Mucosa of gallbladder (tissue), 1 donor: Measurements from ENCODE around the gene CHTOP. TPM values are rescaled to one million over a fixed set of nuclear protein-coding genes. Genes with fewer than 3 reads are reported as not detected.
"Not testable (repeated sequence)": the region's sequence is repeated elsewhere in the genome, so short reads cannot be mapped to it uniquely, and the experiment has no call there.

Experiments
- DNase-seq: peaks from one replicate; pipeline ENCODE4 v3.0.0-alpha.2; 2020; ENCODE audit warnings: low spot score
- total RNA-seq: library from RNA; stranded (reverse); gene quantifications from one replicate; pipeline ENCODE4 v1.2.1, GENCODE V29; 2021
- donor health status: DM: no; HTN: no; CAD: no.

The CHTOP gene
- total RNA-seq, 1 donor from 2014 or later = 69.4 TPM

DNA sequence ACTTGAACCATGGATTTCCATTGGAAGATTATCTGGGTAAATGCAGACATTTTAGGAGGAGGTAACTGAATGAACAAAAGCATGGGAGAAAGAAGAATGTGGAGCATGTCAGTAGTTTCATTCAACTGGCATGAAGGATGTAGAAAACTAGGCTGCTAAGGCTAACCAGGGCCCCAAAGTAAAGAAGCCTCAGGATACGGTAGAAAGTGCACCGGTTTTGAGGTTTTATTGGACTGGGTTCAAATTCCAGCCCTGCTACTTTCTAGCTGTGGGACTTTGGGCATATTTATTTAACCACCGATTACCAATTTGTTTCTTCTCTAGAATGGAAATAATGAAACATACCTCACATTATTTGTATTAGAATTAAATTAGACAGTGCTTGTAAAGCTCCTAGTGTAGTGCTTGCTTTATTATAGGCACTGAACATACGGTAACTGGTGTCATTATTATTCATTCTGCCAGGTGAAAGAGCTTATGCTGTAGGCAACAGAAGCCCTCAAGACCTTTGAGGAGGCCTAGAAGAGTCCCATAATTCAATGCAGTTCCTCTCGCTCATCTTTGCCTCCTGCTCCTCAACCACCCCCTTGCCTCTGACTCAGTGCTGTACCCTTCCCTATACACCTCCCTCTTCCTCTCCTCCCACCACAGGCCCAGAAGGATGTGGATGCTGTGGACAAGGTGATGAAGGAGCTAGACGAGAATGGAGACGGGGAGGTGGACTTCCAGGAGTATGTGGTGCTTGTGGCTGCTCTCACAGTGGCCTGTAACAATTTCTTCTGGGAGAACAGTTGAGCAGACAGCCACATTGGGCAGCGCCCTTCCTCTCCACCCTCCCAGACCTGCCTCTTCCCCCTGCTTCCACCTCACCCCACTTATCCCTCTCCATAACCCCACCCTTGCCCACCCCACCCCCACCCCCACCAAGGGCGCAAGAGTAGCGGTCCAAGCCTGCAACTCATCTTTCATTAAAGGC is 2.5 kb upstream of the CHTOP start:
- DNase-seq = no peak

- DNase-seq = no peak
Observed at GRCh38 chr1:153633161-153633753, 609 bp upstream of the CHTOP start.

DNA sequence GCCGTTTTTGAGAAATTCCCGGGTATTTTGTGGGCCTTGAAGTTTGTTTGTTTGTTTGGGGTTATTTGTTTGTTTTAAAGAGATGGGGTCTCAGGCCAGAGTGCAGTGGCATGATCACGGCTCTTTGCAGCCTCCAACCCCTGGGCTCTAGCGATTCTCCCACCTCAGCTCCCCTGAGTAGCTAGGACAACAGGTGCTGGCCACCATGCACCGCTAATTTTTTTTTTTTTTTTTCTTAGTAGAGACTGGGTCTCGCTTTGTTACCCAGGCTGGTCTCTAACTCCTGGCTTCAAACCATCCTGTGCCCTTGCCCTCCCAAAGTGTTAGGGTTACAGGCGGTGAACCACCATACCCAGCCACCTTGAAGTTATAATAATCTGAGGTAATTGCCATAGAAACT is 2.0 kb downstream of the CHTOP start:
- no peak for DNase-seq

DNA sequence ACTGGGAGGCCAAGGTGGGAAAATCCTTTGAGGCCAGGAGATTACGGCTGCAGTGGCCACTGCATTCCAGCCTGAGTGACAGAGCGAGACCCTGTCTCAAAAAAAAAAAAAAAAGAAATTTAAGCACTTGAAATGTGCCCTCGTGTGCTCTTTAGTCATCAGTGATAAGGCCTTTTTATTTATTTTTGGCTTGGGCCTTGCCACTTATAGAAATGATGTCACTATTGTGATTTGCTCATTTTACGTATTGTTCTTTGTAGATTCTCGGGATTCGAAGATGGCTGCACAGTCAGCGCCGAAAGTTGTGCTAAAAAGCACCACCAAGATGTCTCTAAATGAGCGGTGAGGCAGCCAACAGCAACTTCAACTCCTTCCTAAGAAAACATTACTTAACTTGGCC is 2.4 kb downstream of the CHTOP start:
- no peak for DNase-seq

DNA sequence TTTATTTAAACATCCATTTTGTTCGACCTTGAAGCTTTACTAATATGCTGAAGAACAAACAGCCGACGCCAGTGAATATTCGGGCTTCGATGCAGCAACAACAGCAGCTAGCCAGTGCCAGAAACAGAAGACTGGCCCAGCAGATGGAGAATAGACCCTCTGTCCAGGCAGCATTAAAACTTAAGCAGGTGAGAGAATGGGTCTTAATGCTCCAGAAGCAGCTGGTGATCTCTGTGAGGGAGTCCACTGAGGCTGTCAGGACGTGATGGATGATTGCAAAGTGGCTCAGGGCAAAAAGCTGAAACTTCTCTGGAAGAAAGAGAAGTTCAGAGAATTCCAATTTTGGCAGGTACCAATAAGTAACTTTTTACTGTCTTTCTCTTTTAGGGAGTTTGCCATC is 4.4 kb downstream of the CHTOP start:
- DNase-seq = no peak

GRCh38 chr1:153639280-153639679 is 5.4 kb downstream of the CHTOP start:
- no peak for DNase-seq

- DNase-seq = not testable (repeated sequence)
Observed at GRCh38 chr1:153640213-153640612, 6.3 kb downstream of the CHTOP start.

DNA sequence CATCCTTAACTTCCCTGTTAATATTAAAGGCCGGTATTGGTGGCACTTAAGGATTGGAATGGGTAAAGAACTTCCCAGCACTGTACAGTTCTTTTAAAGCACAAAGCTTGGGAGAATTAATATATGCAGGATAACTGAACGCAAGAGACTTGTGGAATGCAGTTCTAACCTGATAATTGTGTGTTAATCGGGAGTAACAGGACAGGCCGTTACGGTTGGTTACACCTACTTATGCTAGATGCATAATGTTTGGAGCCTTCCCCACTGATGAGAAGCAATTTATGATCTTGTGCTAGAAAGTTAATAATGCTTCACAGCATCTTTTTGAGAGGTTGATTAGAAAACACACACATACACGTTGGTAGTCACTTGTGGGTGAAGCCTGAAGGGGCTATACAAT is 7.0 kb downstream of the CHTOP start:
- DNase-seq = no peak

GRCh38 chr1:153642161-153642560 is 8.3 kb downstream of the CHTOP start:
- no peak for DNase-seq

DNA sequence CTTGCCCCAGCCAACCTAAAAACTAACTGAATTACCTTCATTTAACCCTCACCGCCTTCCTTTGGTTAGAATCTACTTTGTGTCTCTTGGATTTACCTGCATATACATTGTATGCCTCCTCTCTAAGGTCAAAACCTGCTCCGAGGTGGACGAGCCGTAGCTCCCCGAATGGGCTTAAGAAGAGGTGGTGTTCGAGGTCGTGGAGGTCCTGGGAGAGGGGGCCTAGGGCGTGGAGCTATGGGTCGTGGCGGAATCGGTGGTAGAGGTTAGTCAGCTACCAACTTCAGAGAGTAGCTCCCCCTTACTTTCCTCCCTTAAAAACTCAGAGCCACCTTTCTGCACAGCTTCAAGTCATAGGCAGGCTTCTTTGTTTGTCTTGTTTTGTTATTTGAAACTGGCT is 9.2 kb downstream of the CHTOP start:
- no peak for DNase-seq

DNA sequence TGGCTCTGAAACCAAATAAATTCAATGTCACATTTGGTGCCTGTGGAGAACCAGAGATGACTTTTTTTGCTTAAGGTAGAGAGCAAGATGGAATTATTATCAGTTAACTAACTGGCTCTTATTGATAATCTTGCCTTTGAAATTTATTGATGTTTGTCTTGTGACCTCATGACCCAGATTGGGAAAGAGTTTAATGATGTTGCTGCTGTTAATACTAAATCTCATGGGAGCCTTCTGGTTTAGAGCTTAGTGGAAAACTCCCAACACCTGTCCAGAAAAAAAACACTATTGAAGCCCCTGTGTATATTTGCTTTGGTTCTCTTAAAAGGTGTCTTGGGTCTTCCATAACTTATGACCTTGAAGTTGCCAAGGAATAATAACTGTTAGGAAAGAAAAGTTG is 9.9 kb downstream of the CHTOP start:
- no peak for DNase-seq

DNA sequence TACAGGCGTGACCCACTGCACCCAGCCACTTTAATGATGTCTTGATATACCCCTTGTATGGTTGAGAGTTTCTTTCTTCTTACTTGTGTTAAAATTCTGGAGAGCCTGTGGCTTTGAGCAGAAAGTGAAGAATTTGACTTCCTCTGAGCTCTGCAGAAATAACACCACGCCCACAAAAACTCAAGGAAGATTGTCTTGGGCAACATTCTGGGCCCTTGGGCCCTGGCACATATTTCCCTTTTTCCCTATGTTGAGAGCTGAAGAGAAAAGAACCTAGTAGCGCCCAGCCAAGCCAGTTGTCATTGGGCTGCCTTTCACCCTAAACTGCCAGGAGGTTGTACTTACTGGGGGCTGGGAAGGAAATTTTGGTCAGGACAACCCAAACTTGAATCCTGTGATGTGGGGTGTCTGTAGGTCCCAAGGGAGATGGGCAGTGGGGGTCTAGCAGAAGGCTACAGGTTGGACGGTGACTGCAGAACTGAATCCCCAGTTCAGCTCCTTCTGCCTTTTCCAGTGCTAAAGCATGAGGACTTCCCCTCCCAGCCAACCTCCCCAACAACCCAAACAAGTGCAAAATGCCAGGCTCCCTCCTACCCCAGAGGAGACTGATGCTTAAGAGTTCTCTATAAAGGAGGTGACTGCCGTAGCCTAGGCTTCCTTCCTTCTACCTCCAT is 12.9 kb downstream of the CHTOP start:
- no peak for DNase-seq

- no peak for DNase-seq
Observed at GRCh38 chr1:153647346-153647714, 13.5 kb downstream of the CHTOP start.

GRCh38 chr1:153648000-153648643 is 14.3 kb downstream of the CHTOP start:
- DNase-seq = no peak

DNA sequence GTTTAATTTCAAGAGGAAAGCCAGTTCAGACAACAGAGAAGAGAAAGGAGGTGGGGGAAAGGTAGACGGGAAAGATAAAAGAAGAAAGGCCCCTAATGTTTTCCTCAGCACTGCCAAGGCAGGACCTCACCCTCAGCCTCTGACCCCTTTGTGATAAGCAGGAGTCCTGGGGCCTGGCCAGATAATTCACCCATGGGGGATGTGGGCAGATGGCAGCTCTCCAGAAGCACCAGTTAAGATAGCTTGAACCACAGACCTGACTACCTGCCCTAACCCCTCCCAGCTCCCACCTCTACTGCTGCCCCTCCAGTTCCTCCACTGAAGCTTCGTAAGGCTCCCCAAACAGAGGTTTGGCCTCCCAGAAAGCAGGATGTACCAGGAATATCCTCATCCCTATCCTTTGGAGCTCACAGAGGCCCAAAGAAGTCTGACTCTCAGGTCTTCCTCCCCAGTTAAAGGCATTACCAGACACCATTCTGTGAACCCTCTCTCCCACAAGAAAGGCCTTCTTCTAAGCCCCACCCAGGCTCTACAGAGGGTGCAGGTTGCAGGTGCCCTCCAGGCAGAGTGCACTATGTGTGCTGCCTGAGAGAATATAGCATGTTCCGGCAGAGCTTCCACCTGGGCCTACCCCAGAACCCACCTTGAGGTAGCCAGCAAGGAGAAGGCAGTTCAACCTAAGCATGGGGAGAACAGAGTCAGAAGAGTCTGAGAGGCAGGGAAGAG is 15.4 kb downstream of the CHTOP start:
- no peak for DNase-seq

GRCh38 chr1:153649863-153650235 is 16.0 kb downstream of the CHTOP start:
- no peak for DNase-seq

DNA sequence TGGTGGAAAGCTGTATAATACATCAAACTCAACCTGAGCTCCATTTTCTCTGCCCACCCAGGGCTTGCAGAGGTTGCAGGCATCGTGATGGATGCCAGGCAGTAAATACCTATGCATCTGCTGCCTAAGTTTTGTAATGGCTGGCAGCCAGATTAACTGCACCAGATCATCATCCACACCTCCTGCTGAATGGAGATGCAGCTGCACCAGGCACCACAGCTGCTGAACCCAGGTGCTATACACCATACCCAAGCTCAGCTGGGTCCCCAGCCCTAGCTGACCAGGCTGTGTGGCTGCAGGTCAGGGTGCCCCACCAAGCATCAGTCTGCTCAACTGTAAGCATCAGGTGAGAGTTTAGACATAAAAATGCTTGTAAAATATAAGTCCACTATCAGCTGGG is 17.9 kb downstream of the CHTOP start:
- no peak for DNase-seq

GRCh38 chr1:153652805-153653500 is 19.1 kb downstream of the CHTOP start:
- DNase-seq = no peak

DNA sequence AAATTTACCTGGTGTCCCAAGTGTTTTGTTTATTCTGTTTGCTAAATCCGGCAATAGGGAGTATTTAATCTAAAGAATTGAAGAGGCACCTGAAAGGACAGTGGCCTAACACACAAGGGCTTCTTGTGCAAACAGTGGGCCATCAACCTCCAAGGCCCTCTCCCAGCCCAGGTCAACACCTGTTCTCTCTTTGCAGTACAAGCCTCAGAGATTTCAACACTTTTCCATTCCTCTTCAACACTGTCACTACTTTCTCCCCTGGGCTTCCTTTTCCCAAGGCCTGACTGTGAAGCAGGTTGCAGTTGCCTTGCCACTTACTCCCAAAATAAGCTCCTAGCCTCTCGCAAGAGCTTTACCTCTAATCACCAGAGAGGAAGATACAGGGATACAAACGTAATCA is 21.5 kb downstream of the CHTOP start:
- DNase-seq = no peak

GRCh38 chr1:153658400-153659174 is 24.7 kb downstream of the CHTOP start, which contains the start of gene SNAPIN:
TSS of gene SNAPIN (plus strand) at chr1:153658703. CDS start at chr1:153658744, 41 bp downstream.
- DNase-seq = peak; percentile 90
